ENCODE data around the gene EXOSC6. TPM values are rescaled to one million over a fixed set of nuclear protein-coding genes. Genes with fewer than 3 reads are reported as not detected.

EXOSC6 gene
- polyA plus RNA-seq: 13.9 and 22.3 TPM in 2 replicates

DNA sequence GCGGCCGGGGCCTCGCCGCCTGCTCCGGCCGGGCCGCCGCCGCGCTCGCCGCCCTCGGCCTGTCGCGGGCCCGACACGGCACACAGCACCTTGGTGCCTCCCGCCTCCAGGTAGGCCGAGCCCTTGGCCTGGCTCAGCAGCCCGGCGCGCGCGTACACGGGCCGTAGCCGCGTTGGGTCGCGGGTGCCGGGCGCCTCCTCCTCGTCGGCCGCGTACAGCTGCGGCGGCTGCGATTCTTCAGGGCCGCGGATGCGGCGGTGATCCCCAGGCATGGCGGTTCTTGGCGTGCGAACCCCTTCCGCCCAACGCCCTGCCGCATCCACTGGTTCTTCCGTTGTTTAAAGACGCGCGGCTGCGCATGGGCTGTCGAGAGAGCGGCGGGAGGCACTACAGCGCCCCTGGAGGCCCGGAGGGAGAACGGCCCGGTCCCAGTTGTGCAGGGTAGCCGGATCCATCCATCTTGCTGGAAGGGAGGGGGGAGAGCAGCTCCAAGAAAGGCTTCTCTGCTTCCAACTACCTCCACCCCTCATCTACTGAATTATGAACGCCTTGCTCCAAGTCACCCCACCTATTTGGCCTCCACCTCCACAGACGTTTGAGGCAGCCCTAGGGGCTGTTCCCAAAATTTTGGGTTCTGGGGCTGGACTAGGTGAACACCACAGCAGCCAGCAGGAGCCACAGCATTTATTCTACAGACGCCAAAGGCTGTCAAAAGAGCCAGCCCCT is at the start of gene EXOSC6:
TSS of gene EXOSC6 (minus strand) at position 312 of the 726 bp plus-strand sequence. CDS start at position 272, 40 bp downstream.

DNA sequence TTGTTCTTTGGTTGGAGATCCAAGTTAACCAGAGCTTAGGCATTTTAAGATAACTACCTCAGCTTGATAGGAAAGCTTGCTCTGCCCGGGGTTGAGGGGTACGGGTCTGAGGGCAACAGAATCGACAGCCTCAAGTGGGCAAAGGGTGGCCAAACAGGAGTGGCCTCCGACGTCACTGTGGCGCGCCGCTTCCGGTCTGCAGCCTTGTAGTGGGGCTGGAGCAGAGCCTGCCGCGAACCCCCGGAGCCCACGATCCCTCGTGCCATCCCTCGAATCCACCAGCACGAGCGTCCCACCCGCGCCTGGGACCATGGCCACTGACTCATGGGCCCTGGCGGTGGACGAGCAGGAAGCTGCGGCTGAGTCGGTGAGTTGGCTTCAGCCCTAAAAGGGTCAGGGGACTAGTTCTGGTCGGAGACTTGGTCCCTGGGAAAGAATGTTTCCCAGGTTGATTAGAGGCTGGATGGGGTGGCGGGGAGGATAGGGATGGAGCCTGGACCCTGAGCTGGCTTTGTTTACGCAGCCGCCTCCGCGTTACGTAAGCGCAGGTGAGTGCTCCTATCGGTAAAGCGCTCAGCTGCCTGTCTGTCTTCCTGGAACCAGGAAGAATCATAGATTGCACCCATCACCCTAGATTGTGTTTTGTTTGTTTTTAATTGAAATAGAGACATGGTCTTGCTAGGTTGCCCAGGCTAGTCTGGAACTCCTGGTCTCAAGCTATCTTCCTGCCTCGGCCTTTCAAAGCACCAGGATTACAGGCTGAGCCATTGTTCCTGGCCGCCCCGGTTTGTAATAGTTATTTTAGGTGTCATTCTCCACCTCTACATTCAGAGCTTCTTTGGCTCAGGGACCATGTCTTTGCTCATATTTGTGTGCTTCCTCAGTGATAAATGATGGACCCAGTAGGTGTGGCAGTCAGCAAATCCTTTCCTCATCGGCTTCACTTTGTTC is 47.5 kb upstream of the EXOSC6 start, which contains the start of gene DDX19B:
TSS of gene DDX19B (plus strand) at position 199 of the 951 bp plus-strand sequence. CDS start at position 311, 112 bp downstream.

GRCh38 chr16:70289229-70290094 is 37.7 kb upstream of the EXOSC6 start, which contains the start of gene AARS1:
AARS1 (minus strand) TSS chr16:70289506; CDS start chr16:70282763, 6,743 bp downstream.

Other genes with a start within 250 kb of the EXOSC6 start
- gene PDPR, start 137.6 kb downstream of the EXOSC6 start, polyA plus RNA-seq: 0.91 and 0.99 TPM in 2 replicates
- gene CLEC18C, start 78.2 kb downstream of the EXOSC6 start, polyA plus RNA-seq: not detected in 2 replicates
- gene AARS1, start 37.6 kb upstream of the EXOSC6 start, polyA plus RNA-seq: 42.2 and 47.7 TPM in 2 replicates
- gene DDX19B, start 47.2 kb upstream of the EXOSC6 start, polyA plus RNA-seq: 8.2 and 8.5 TPM in 2 replicates
- 26.9 and 30.6 TPM in 2 replicates for gene DDX19A, start 95.0 kb upstream of the EXOSC6 start, polyA plus RNA-seq
- gene ST3GAL2, start 187.2 kb upstream of the EXOSC6 start, polyA plus RNA-seq: 1.2 and 1.6 TPM in 2 replicates
- gene FCSK, start 202.7 kb upstream of the EXOSC6 start, polyA plus RNA-seq: 0.27 and 0.69 TPM in 2 replicates